Fibroblast of lung (primary cell): ENCODE results near the gene KIF3A. TPM values are rescaled to one million over a fixed set of nuclear protein-coding genes. Genes with fewer than 3 reads are reported as not detected.
"Not testable (repeated sequence)": the region's sequence is repeated elsewhere in the genome, so short reads cannot be mapped to it uniquely, and the experiment has no call there.

ENCODE experiments used
- DNase-seq, 2 donors: peaks; one replicate each; pipeline versions ENCODE4 v3.0.0 to v3.0.0-alpha.2; 2010; ENCODE audit warnings: low read depth in 2 of 2
- H2AFZ ChIP-seq: 2 replicates; pipeline ENCODE4 v1.5.1; 2012; ENCODE audit warnings: low read length, control low read depth, inconsistent platforms
- H3K27ac ChIP-seq: 2 replicates; pipeline ENCODE4 v1.5.1; 2011; ENCODE audit warnings: low read length, control low read depth; ENCODE audit not compliant: insufficient read depth
- H3K27me3 ChIP-seq: 2 replicates; pipeline ENCODE4 v1.5.1; 2011; ENCODE audit warnings: mild to moderate bottlenecking, low read length; ENCODE audit not compliant: control insufficient read depth, insufficient read depth
- H3K36me3 ChIP-seq: 2 replicates; pipeline ENCODE4 v1.5.1; 2011; ENCODE audit warnings: low read length; ENCODE audit not compliant: control insufficient read depth, insufficient read depth
- H3K4me1 ChIP-seq: 2 replicates; pipeline ENCODE4 v1.5.1; 2011; ENCODE audit warnings: low read length; ENCODE audit not compliant: control insufficient read depth, insufficient read depth; ENCODE audit errors: extremely low read depth
- H3K4me2 ChIP-seq: 2 replicates; pipeline ENCODE4 v1.5.1; 2011; ENCODE audit warnings: low read length, control low read depth; ENCODE audit not compliant: insufficient read depth; ENCODE audit errors: extremely low read depth
- H3K4me3 ChIP-seq, 4 experiments: fragments of 200-600 bp in 1 of 4; sonication (generic) in 1 of 4; replicated peaks in 1 of 4; 2 replicates each; pipeline ENCODE4 v1.5.1; 2011 to 2016; ENCODE audit warnings: low read length in 4 of 4, low read depth in 3 of 4, mild to moderate bottlenecking in 3 of 4, control low read depth in 2 of 4, inconsistent platforms in 1 of 4, mixed read lengths in 1 of 4; ENCODE audit not compliant: insufficient read depth in 1 of 4; ENCODE audit errors: control extremely low read depth in 1 of 4
- H3K79me2 ChIP-seq: 2 replicates; pipeline ENCODE4 v1.5.1; 2012; ENCODE audit warnings: mild to moderate bottlenecking, low read length, inconsistent platforms; ENCODE audit not compliant: control insufficient read depth, insufficient read depth
- H3K9ac ChIP-seq: 2 replicates; pipeline ENCODE4 v1.5.1; 2011; ENCODE audit warnings: mild to moderate bottlenecking, low read length, control low read depth; ENCODE audit not compliant: insufficient read depth
- H3K9me3 ChIP-seq: 2 replicates; pipeline ENCODE4 v1.5.1; 2012; ENCODE audit warnings: low read depth, low read length; ENCODE audit not compliant: control insufficient read depth, insufficient read depth
- H4K20me1 ChIP-seq: 2 replicates; pipeline ENCODE4 v1.5.1; 2011; ENCODE audit warnings: low read length; ENCODE audit not compliant: control insufficient read depth, insufficient read depth; ENCODE audit errors: extremely low read depth
- CTCF ChIP-seq, 2 donors: IDR thresholded peaks in 1 of 2; conservative IDR thresholded peaks in 1 of 2; 1 replicate in 1 of 2; 2 replicates in 1 of 2; pipeline ENCODE4 v1.5.1; 2011 to 2012; ENCODE audit warnings: low read length in 2 of 2, control low read depth in 1 of 2, inconsistent platforms in 1 of 2, low read depth in 1 of 2, mild to moderate bottlenecking in 1 of 2
- EZH2 ChIP-seq: IDR thresholded peaks from 2 replicates; pipeline ENCODE4 v1.5.1; 2012; ENCODE audit warnings: low read length, control low read depth, mild to moderate bottlenecking; ENCODE audit errors: missing control alignments
- polyA plus RNA-seq, 2 donors: library from polyadenylated mRNA; depleted of rRNA in 1 of 2; stranded (reverse) in 1 of 2; unstranded in 1 of 2; fragments of >200 nt; gene quantifications; 2 replicates each; pipeline ENCODE4 v1.2.1, GENCODE V29; 2011 to 2012; ENCODE audit warnings: missing spikeins in 1 of 2
- total RNA-seq: library from RNA; depleted of rRNA; stranded (reverse); fragments of >200 nt; gene quantifications from 2 replicates; pipeline ENCODE4 v1.2.1, GENCODE V29; 2014

KIF3A gene
- total and polyA plus RNA-seq, 2 donors (not counting 1 experiment from before 2014, with no cell fraction given), result 8.8 to 11.2 TPM

- Histone ChIP-seq H3K79me2 (no peaks in the 10 kb centered on the region), H3K4me1 (no peaks in the 10 kb centered on the region), H3K36me3 (no peaks in the 10 kb centered on the region), H3K9ac (no peak overlapping the region), H2AFZ (no peak overlapping the region), H3K9me3 (no peaks in the 10 kb centered on the region), H4K20me1 (no peaks in the 10 kb centered on the region), H3K27me3 (no peaks in the 10 kb centered on the region), H3K4me3 (no peak overlapping the region), H3K27ac (no peak overlapping the region), H3K4me2 (no peak overlapping the region)
- DNase-seq, result peak in 1 of 2 donors; percentile 72
- TF ChIP-seq EZH2, result no peak
- TF ChIP-seq CTCF (conservative IDR thresholded peaks at IDR 0.05 in 1 of 2, IDR thresholded peaks at IDR 0.05 in 1 of 2; ENCODE audit: low read depth in 1 of 2, low read length in 2 of 2), result no peak
These were observed 44.7 kb downstream of the KIF3A start for GRCh38 chr5:132692632-132692967.

DNA sequence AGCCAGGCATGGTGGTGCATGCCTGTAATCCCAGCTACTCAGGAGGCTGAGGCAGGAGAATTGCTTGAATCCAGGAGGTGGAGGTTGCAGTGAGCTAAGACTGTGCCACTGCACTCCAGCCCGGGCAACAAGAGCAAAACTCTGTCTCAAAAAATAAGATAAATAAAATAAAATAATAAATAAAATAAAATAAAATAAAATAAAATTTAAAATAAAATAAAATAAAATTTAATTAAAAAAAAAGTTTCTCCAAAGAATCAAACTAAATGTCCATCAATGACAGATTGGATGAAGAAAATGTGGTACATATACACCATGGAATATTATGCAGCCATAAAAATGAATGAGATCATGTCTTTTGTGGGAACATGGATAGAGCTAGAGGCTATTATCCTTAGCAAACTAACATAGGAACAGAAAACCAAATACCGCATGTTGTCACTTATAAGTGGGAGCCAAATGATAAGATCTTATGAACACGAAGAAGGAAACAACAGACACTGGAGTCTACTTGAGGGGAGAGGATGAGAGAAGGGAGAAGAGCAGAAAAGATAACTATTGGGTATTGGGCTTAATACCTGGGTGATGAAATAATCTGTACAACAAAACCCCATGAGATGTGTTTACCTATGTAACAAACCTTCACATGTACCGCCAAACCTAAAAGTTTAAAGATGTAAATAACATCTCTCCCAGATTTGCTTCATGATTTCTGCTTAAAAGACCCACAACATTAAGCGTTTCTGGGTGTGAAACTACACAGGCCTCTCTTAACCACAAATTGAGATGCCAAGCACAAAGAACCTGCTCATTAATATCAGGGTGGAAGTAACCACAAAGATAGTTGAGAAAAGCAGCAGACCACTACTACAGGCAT is 45.4 kb downstream of the KIF3A start:
- not testable (repeated sequence) for H4K20me1 ChIP-seq, H3K36me3 ChIP-seq, H3K27ac ChIP-seq, DNase-seq, H2AFZ ChIP-seq, H3K27me3 ChIP-seq, H3K4me2 ChIP-seq, H3K9ac ChIP-seq, H3K79me2 ChIP-seq, H3K9me3 ChIP-seq, H3K4me3 ChIP-seq, H3K4me1 ChIP-seq

DNA sequence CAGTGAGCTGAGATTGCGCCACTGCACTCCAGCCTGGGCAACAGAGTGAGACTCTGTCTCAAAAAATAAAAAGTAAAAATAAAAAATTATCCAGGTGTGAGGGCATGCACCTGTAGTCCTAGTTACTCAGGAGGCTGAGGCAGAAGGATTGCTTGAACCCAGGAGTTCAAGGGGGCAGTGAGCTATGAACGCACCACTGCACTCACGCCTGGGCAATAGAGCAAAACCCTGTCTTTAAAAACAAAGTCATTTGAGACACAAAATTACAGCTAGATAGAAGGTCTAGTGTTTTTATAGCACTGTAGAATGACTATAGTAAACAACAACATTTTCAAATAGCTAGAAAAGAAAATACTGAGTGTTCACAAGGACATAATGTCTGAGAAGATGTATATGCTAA is 47.2 kb downstream of the KIF3A start:
- Histone ChIP-seq H3K4me1 (no peaks in the 10 kb centered on the region), H2AFZ (no peak overlapping the region), H3K9ac (no peak overlapping the region), H3K79me2 (no peaks in the 10 kb centered on the region), H3K4me2 (no peak overlapping the region), H4K20me1 (no peaks in the 10 kb centered on the region), H3K27me3 (no peaks in the 10 kb centered on the region), H3K9me3 (no peaks in the 10 kb centered on the region), H3K36me3 (no peaks in the 10 kb centered on the region), H3K4me3 (no peak overlapping the region), H3K27ac (no peak overlapping the region)
- TF ChIP-seq CTCF (conservative IDR thresholded peaks at IDR 0.05 in 1 of 2, IDR thresholded peaks at IDR 0.05 in 1 of 2; ENCODE audit: low read depth in 1 of 2, low read length in 2 of 2) (no peak), EZH2 (no peak)
- DNase-seq, result no peak
